OCI-LY3 (cell line): ENCODE data around the gene APOL6.

Source experiments
- CTCF ChIP-seq: fragments of 200-600, 300-600 bp; sonication (generic); IDR thresholded peaks from 2 replicates; pipeline ENCODE4 v1.5.1; 2014; ENCODE audit warnings: antibody characterized with exemption, low read length, low read depth
- EZH2phosphoT487 ChIP-seq: fragments of 200-600 bp; shearing (Covaris generic); IDR thresholded peaks from 2 replicates; pipeline ENCODE4 v1.6.1; 2018; ENCODE audit warnings: antibody characterized with exemption, mixed run types, low read depth

DNA sequence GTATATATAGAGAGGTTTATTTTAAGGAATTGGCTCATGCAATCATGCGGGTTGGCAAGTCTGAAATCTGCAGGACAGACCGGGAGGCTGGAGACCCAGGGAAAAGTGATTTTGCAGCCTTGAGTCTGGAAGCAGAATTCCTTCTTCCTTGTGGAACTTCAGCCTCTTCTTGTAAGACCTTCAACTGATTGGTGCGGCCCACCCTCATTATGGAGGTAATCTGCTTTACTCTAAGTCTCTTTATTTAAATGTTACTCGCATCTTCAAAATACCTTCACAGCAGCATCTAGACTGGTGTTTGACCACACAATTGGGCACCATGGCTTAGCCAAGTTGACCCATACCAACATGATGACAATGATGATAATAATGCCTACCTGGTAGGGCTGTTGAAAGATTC, 48.9 kb upstream of the APOL6 start:
- TF ChIP-seq CTCF (no peak), EZH2phosphoT487 (no peak)
